Stimulated activated CD4-positive, alpha-beta T cell treated with anti-CD3 and anti-CD28 coated beads, Interleukin-4, amount 100 ng/mL, for 48 hours (primary cell): Measurements from ENCODE around the gene MYLK4.
A peak's percentile ranks its signal among the peaks of the same experiment; 100 is the strongest.

Experiments
- DNase-seq, 2 donors: peaks; one replicate each; pipeline ENCODE4 v3.0.0-alpha.2; 2020; ENCODE audit warnings: low read depth in 2 of 2

Gene MYLK4

GRCh38 chr6:2663123-2663522 lies 87.6 kb downstream of the MYLK4 start:
- no peak for DNase-seq

- DNase-seq, result no peak
Observed at GRCh38 chr6:2661651-2662050, 89.1 kb downstream of the MYLK4 start.

- DNase-seq, result no peak
Observed at GRCh38 chr6:2659882-2660281, 90.8 kb downstream of the MYLK4 start.

- DNase-seq, result no peak
Observed at GRCh38 chr6:2659381-2659780, 91.3 kb downstream of the MYLK4 start.

GRCh38 chr6:2658788-2659187 lies 91.9 kb downstream of the MYLK4 start:
- DNase-seq, result no peak

- DNase-seq, result no peak
Observed at GRCh38 chr6:2656460-2657079, 94.2 kb downstream of the MYLK4 start.

- DNase-seq, result no peak
Observed at GRCh38 chr6:2655844-2656433, 94.8 kb downstream of the MYLK4 start.

GRCh38 chr6:2653369-2654032 lies 97.2 kb downstream of the MYLK4 start:
- no peak for DNase-seq

- DNase-seq, result no peak
Observed at GRCh38 chr6:2652611-2653010, 98.1 kb downstream of the MYLK4 start.

GRCh38 chr6:2651961-2652360 lies 98.8 kb downstream of the MYLK4 start:
- no peak for DNase-seq

- DNase-seq, result no peak
Observed at GRCh38 chr6:2651536-2651935, 99.2 kb downstream of the MYLK4 start.

GRCh38 chr6:2646346-2646745 lies 104.4 kb downstream of the MYLK4 start:
- no peak for DNase-seq

- no peak for DNase-seq
Observed at GRCh38 chr6:2643935-2644539, 106.7 kb downstream of the MYLK4 start.

- no peak for DNase-seq
Observed at GRCh38 chr6:2643130-2643529, 107.6 kb downstream of the MYLK4 start.

- DNase-seq, result no peak
Observed at GRCh38 chr6:2641044-2641725, 109.5 kb downstream of the MYLK4 start.

GRCh38 chr6:2640551-2640950 lies 110.2 kb downstream of the MYLK4 start:
- DNase-seq, result no peak

- DNase-seq, result no peak
Observed at GRCh38 chr6:2639896-2640295, 110.8 kb downstream of the MYLK4 start.

GRCh38 chr6:2639167-2639566 lies 111.6 kb downstream of the MYLK4 start:
- no peak for DNase-seq

GRCh38 chr6:2636672-2637071 lies 114.0 kb downstream of the MYLK4 start:
- no peak for DNase-seq

GRCh38 chr6:2635911-2636310 lies 114.8 kb downstream of the MYLK4 start:
- DNase-seq, result no peak

- peak; percentile 77 to 85 for DNase-seq
Observed at GRCh38 chr6:2634139-2634964, 116.4 kb downstream of the MYLK4 start.
